AG20443 (cell line): ENCODE measurements around the gene GPC5.
"Not testable (repeated sequence)": the region's sequence is repeated elsewhere in the genome, so short reads cannot be mapped to it uniquely, and the experiment has no call there.

Source experiments
- DNase-seq: peaks from one replicate; pipeline ENCODE4 v3.0.0; 2012; ENCODE audit warnings: low spot score, mixed read lengths

The GPC5 gene

DNA sequence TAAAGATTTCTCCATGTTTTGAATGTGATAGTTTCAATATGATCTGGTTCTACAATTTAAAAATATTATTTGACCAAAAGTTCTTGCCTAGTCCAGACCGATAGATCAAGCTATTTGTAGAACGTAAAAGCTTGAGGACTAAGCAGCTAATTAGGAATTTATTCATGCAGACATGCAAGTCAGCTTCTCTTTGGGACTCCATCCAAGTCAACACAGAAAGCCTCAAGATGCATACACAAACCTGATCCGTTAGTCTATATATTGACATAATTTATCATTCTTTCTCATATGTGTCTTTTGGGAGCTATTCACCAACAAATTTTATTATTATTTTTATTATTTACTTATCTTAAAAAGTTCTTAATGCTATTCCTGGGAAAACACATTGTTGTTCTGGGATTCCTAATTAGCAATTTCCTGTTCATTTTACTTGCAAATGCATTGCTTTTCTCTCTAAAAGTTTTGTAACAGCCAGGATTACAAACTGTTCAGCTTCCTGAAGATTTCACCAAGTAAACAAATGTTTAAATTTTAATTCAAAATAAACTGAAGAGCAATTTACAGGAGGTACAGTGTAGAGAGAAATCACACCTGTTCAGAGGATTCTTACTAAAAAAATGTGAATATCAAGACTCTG lies 375.3 kb downstream of the GPC5 start:
- no peak for DNase-seq

DNA sequence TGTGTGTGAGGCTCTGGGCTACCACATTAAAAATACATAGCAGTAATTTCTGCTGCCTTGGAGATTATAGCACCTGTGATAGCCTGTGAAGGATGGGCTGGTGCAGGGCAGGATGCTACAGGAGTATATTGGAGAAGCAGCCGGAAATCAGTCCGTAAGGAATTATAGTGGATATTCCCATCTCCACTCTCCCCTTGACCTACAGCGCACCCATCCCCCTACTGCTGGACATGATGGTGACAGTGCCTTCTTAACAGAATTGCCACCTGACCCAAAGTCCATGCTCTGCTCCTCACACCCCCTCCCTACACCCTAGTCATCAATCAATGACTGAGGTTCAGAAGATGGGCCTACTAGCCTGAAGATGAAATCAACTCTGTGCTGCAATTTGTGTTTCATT lies 376.0 kb downstream of the GPC5 start:
- DNase-seq: no peak

DNA sequence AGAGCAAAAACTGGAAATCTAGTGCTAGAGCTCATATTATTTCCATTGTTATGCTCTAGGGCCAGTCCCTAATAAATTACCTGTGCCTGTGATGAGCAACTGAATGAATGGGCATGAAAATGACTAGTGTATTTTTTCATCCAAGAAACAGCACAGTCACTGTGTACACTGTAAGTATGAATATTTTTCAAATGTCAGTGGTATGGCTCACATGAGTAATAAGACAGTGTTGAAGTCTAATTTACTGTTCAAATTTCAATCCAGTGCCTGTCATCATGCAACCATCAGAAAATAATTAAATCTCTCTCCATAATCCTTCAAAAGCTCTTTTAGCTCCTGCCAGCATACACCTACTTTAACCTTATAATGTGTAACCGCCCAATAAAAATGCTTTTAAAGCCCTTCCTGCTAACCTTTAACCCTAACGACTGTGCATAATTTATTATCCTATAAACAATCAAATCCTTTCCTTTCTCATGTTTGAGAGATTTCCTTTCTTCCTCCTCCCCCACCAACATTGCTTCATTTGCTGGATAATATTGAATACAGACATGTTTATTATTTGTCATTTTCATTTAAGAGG lies 378.3 kb downstream of the GPC5 start:
- DNase-seq: no peak

DNA sequence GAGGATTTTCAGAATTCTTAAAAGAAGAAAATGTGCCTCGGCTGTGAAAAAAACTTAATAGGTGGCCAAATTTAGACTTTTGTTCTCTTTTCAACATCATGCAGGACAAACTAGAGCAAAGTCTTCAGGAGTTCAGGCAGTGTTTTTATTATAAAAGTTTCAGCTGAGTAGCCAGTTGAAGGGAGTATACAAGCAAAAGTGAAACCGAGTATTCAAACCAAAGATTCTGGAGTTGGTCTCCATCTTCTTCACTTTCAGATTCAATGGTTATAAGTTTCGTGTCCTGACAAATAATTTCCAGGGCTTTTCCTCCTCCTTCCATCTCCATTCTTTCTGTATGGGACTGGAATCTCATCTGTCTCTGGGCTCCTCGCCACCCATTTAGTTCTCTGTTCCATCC lies 379.7 kb downstream of the GPC5 start:
- DNase-seq: no peak

DNA sequence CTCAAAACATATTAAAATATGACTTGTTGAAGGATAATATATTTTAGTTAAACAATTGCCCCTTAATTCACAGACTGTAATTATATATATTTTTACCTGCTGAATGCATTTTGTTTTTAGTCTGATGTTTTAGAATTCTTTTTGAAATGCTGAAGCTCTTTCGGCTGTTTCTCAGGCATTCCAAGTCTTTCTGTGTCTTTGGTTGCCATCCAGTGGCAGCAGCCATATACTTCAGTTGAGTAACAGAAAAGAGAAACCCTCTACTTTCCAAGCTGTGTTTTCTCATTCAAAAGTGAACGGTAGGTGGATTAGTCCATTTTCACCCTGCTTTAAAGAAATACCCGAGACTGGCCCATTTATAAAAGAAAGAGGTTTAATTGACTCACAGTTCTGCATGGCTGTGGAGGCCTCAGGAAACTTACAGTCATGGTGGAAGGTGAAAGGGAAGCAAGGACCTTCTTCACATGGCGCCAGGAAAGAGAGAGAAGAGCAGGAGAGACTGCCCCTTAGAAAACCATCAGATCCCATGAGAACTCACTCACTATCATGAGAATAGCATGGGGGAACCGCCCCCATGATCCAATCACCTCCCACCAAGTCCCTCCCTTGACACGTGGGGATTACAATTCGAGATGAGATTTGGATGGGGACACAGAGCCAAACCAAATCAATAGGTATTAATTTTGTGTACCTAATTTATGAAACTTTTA lies 383.7 kb downstream of the GPC5 start:
- not testable (repeated sequence) for DNase-seq

DNA sequence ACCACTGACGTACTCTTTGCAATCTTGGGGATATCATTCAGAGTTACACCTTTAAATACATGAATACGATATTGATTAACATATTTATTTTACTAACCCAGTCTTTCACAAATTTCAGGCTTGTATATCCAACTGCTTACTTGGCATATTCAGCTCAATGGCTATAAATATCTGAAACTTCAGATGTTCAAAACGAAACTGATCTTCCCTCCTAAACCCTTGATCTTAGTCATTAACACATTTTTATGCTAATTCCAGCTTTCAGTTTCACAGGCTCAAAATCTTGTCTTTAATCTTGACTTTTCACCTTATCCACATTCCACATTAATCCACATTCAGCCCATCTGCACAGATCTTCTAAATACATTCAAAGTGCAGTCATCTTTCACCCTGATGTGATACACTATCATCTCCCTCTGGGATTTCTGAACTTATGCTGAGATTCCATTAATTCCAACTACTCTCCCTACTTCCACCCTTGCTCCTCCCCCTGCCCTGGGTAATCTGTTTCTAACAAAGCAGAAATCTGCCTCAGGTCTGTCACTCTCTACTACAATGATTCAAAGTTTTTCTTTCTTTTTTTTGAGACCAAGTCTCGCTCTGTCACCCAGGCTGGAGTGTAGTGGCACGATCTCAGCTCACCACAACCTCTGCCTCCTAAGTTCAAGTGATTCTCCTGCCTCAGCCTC lies 387.2 kb downstream of the GPC5 start:
- DNase-seq: no peak

DNA sequence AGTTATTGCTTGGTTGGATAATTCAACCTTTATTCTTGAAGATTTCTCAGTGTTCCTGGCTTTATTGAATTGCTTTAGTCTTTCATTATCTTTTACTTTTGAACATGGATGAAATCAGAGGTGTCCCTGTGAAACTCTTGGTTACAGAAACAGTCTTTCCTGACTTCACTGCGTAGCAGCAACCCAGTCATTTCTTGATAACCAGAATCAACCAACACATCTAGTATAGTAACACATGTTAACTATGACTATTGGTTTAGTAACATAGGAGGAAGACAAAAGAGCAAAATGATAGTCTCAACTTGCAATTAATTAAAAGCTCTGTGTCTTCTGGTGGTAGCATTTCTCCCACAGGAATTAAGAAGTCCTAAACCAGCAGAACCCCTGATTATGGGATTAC lies 393.6 kb downstream of the GPC5 start:
- DNase-seq: no peak

DNA sequence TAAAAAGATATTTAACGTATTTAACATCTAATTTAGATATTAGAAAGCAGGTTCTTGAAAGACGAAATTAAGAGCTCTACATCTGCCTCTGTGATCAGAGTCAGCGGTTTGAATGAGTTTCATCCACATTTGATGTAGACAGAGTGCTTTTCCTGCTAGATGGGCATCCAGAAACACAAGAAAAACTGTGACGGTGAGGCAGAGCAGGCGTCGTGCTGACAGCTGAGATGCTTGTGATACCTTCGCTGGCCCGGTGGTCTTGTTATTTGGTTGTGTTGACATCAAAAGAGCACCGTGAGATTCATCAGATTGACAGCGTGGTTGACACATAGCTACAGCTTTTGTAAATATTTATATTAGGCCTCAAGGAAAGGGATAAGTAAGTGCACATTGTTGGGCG lies 399.1 kb downstream of the GPC5 start:
- no peak for DNase-seq

DNA sequence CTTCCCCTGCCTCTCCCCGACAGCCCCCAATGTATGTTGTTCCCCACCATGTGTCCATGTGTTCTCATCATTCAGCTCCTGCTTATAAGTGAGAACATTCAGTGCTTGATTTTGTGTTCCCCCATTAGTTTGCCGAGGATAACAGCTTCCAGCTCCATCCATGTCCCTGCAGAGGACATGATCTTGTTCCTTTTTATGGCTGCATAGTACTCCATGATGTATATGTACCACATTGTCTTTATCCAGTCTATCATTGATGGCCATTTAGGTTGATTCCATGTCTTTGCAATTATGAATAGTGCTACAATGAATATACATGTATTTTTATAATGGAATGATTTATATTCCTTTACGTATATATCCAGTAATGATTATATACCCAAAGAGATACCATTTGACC lies 399.9 kb downstream of the GPC5 start:
- not testable (repeated sequence) for DNase-seq

DNA sequence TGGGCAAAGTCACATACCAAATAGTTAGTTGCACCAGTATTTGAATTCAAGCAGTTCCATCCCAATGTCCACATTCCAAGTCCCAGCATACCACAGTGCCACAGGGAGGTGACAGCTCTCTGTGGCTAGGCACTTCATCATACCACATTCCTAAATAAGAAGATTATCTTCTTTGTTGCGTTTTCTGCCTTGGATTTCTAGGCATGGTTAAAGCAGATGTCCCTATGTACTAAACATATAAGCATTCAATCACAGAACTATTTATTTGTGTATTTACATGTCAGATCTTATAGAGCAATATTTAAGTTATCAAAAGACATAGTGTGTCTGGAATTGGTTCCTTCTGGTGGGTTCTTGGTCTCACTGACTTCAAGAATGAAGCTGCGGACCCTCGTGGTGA lies 403.4 kb downstream of the GPC5 start:
- DNase-seq: not testable (repeated sequence)

DNA sequence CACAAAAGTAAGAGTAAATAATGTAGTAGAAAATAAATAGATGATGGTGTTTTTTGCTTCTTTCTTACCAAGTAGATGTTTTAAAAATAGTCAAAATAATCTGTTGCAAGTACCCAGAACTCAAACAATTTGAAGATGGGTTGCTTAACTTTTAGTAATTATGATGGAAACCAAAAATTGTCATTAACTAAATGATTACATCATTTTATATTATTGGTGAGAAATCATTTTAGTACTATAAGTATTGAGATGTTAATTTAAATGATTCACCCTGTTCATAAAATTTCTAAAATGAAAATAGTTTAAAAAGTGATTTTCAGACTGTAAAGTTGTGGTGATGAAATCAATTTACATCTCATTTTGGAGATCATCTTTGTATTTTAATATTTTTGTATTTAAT lies 404.5 kb downstream of the GPC5 start:
- DNase-seq: no peak

DNA sequence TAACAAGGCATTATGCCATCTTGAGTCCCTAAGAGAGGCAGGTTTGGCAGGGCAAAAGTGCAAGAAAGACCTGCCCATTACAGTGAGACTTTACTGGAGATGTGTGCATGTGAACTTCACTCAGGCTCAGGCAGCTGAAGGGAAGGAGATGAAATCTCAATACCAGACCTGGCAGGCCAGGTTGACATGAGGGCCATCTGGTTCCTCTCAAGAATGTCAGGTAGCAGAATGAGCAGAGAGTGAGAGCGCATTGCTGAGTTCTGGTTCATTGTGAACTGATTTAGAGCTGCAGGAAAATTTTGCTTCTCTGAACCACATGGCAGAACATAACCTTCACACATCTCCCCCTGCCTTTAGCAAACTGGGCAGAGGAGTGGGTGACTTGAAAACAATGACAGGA lies 406.3 kb downstream of the GPC5 start:
- DNase-seq: no peak

DNA sequence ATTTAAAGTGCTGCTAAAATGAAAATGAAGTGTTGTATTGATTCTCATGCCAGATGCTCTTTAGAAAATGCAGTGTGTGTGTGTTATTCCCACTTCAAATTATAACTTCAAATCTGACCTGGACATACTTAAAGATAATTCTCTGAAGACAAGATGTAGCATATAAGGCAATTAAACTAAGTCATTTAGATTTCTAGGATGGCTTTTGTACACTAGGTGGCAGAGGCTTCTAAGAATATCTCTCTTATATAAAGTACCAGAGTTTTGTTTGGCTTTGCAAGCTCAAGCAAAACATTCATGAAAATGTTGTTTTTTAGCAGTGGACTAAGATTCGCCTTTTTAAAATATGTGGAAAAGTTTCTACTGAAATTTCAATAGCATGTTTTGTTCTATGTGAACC lies 407.2 kb downstream of the GPC5 start:
- no peak for DNase-seq

DNA sequence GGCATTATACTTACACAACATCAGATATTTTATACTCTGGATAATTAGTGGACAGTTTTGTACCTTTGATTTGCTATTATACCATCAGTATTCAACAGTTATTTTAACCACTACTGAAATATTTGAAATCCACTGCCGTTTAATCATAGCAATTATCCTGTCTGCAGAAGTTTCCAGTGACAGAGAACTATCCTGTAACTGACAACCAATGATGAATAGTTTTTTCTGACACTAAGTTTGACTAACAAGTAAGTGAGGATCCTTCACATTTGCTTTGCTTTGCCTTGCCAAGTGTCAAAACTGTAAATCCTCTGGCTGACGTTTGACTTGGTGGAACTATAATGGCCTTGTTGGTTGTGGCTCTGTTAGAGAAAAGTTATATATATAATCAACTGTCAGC lies 410.7 kb downstream of the GPC5 start:
- DNase-seq: no peak

DNA sequence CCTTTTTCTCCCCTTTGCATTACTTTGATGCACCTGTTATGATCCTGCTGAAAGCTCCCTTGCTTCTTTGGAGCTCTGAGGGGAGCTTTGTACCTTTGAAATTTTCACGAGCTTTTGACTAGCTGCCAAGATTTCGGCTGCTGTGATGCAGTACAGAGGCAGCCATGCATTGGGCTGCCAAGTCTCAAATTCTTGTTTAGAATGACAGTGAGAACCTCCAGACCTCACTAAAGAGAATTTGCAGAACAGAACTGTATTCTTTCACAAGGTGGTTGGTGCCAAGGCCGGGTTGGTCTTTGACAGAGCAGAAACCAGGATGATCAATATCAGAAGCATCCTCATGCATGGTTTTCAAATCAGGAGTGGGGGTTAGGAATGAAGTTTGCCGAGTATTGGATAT lies 414.8 kb downstream of the GPC5 start:
- no peak for DNase-seq

DNA sequence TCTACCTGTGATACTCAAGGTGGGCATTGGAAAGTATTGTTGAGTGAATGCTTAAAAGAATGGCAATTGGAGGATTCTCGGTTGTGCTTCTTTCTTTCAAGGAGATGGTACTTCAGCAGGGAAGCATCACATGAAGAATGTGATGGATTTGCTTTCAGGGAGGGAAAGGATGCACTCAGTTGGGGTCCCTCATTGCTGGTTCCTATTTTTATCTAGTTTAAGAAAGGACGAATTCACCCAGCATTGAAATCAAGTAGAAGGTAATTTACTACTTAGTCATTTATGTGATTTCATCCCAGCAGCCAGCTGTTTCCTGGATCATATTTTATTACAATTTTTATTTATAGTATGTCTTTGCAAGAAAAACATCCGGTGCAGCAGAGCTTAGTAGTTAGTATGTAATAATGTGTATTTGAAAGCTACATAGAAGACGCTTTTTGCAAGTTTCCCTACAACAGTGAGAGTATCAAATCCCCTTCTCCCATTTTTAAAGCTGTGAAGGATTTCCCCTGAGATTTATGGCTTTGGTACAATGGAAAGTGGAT lies 417.9 kb downstream of the GPC5 start:
- no peak for DNase-seq

DNA sequence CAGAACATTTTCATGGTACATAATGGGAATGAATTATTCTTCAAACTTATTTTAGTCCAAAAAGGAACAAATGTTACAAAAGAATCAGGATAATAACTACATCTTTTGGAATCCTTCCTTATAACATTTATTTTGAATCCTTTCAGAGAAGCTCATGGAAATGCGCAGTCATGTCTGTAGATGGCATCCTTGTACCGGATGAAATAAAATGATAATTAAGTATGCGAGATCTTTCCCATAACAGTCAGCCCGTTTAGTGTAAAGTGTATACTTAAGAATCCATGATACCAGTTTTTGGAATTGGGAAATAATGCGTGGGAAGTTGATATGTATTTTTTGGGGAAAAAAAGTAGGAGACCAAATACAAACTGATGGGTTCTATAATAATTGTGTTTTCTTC lies 418.8 kb downstream of the GPC5 start:
- no peak for DNase-seq

DNA sequence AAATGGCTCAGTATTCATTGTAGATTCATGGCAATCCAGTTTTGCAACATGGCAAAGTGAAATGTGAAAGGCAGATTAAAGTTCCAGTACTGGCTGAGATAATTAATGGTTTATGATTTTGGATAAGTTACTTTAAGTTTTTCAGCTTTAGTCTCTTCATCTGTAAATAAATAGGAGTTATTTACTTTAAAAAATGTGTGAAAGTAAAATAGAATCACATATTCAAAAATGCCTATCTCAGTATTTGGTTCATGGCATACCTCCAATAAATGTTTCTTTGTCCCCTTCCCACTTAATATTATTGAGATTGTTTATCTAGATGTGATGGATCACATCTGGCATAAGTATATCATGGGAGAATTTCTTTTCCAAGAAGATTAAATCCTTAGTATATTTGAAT lies 426.0 kb downstream of the GPC5 start:
- no peak for DNase-seq

DNA sequence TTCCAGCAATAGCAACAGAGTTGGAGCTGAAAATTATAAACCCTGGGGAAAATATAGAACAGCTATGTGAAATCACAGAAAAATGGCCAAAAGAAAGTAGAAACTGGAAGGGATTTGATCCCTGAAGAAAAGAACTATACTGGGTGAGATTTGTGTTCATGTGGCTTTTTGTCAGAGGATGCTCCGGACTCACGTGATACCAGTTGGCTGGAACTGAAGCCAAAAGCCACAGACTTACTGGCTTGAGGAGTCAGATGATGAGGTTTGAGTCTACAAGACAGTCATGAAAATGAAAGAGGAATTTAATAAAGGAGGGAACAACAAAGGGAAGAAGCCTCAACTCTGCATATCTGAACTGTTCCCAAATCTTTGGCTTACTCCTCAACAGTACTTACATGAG lies 427.1 kb downstream of the GPC5 start:
- DNase-seq: no peak

DNA sequence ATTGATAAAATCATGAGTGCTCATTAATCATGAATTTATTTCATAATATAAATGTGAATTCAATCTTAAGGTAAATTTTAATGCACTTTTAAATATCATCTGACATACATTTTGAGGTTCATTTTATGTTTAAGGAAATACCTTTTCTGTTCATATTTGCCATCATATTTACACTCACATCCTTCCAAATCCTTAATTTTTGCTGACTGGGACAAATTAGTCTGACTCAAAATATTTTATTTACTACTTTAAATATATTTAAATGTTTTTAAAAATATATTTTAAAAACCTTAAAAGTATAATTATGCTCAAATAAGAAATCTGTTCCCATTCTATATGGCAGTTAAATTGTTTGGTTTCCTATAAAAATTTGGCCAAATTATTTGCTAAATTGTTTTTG lies 438.1 kb downstream of the GPC5 start:
- DNase-seq: no peak

DNA sequence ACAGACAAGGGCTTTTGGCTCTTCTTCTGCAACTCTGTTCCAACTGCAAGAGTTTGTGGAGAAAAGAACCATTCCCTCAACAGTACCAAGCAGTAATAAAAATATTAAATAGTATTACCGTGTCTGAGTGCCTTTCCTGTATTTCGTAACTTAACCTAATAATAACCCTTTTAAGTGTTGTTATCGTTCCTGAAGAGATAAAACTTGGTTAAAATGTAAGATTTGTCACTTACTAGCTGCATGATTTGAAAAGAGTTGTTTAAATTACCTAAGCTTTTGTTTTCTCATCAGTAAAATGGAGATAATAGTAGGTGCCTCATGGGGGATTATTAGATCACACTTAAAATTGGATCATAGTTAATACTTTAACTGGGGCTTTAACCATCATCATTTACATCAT lies 447.2 kb downstream of the GPC5 start:
- DNase-seq: no peak

DNA sequence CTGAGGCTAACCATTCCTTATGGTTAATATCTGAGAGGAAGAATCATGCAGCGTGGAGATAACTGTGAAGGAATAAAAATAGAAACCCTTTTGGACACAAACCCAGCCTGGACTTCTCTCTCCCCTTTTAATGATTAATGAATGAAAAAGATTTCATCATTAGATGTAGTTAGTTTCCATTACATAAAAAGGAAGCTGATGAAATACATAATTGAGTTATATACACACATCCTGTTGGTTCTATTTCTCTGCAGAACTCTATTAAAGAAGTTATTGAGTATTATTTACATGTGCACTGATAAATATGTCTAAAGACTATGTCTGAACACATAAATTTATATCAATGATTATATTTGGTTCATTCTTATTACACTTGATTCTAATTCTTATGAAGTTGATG lies 465.3 kb downstream of the GPC5 start:
- no peak for DNase-seq

DNA sequence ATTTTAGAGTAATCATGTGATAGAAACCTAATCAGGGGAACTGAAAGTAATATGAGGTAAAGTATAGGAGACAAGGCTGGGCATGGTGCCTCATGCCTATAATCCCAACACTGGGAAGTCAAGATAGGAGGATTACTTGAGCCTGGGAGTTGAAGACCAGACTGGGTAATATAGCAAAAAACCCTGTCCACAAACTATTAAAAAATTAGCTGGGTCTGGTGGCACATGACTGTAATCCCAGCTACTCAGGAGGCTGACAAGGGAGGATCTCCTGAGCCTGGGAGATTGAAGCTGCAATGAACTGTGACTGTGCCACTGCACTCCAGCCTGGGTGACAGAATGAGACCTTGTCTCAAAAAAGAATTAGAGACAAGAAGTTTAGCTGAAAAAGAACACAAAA lies 469.9 kb downstream of the GPC5 start:
- DNase-seq: no peak
